HG03460 (cell line): ENCODE measurements around the gene ANHX.

ENCODE experiments used
- ATAC-seq: cut with Tn5 transposase; IDR thresholded peaks from one replicate; pipeline ENCODE4 v1.9.1; 2021; ENCODE audit not compliant: unreplicated experiment

ANHX gene

DNA sequence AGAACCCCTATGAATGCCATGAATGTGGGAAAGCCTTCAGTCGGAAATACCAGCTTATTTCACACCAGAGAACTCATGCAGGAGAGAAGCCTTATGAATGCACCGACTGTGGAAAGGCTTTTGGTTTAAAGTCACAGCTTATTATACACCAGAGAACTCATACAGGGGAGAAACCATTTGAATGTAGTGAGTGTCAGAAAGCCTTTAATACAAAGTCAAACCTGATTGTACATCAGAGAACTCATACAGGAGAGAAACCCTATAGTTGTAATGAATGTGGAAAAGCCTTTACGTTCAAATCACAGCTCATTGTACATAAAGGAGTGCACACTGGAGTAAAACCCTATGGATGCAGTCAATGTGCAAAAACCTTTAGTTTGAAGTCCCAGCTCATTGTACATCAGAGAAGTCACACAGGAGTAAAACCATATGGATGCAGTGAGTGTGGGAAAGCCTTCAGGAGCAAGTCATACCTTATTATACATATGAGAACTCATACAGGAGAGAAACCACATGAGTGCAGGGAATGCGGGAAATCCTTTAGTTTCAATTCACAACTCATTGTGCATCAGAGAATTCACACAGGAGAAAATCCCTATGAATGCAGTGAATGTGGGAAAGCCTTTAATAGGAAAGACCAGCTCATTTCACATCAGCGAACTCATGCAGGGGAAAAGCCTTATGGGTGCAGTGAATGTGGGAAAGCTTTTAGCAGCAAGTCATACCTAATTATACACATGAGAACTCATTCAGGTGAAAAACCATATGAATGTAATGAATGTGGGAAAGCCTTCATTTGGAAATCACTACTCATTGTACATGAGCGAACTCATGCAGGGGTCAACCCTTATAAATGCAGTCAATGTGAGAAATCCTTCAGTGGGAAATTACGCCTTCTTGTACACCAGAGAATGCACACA is 32.1 kb downstream of the ANHX start:
- ATAC-seq = no peak

DNA sequence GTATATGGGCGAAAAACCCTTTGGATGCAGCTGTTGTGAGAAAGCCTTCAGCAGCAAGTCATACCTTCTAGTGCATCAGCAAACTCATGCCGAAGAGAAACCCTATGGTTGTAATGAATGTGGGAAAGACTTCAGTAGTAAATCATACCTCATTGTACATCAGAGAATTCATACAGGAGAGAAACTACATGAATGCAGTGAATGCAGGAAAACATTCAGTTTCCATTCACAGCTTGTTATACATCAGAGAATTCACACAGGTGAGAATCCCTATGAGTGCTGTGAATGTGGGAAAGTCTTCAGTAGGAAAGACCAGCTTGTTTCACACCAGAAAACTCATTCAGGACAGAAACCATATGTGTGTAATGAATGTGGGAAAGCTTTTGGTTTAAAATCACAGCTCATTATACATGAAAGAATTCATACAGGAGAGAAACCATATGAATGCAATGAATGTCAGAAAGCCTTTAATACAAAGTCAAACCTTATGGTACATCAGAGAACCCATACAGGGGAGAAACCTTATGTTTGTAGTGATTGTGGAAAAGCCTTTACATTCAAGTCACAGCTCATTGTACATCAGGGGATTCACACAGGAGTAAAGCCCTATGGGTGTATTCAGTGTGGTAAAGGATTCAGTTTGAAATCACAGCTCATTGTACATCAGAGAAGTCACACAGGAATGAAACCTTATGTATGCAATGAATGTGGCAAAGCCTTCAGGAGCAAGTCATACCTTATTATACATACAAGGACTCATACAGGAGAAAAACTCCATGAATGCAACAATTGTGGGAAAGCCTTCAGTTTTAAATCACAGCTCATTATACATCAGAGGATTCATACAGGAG is 33.0 kb downstream of the ANHX start:
- no peak for ATAC-seq

DNA sequence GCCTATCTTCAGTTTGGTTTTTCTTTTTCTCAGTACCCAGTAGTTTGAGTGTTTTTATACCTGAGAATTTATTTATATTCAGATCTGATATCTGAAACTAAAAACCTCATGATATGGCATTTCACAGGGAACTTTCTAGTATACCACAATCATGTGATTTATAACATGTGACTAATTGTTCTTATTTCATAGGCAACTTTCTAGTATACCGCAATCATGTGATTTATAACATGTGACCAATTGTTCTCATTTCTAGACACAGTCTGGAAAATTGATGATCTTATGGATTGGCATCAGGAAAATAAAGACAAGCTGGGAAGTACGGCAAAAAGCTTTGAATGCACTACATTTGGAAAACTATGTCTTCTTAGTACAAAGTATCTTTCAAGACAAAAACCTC is 33.8 kb downstream of the ANHX start:
- ATAC-seq = no peak

DNA sequence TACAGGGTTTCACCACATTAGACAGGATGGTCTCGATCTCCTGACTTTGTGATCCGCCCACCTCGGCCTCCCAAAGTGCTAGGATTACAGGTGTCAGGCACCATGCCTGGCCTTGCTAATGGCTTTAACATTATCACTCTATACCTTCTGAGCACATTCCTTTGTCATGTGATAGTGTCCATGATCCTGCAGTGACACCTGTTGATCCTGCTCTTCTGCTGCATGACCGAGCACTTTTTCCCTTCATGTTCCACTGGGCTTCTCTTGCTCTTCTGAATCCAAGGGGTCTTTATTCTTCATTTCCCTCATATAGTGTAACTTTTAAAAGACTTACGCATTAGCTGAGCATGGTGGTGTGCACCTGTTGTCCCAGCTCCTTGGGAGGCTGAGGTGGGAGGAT is 42.8 kb downstream of the ANHX start:
- ATAC-seq = no peak

DNA sequence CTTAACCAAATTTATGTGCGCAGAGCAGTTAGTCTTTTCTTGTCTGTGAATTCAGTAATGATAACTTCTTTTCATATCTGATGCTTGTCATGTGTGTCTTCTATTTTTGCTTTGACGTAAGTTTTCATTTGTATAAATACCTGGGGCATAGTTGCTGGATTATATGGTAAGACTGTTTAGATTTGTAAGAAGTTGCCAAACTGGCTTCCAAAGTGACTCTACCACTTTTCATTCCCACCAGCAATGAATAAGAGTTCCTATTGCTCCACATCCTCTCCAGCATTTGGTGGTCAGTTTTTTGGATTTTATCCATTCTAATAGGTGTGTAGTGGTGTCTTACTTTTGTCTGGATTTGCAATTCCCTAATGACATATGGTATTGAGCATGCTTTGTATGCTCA is 45.5 kb downstream of the ANHX start:
- no peak for ATAC-seq

DNA sequence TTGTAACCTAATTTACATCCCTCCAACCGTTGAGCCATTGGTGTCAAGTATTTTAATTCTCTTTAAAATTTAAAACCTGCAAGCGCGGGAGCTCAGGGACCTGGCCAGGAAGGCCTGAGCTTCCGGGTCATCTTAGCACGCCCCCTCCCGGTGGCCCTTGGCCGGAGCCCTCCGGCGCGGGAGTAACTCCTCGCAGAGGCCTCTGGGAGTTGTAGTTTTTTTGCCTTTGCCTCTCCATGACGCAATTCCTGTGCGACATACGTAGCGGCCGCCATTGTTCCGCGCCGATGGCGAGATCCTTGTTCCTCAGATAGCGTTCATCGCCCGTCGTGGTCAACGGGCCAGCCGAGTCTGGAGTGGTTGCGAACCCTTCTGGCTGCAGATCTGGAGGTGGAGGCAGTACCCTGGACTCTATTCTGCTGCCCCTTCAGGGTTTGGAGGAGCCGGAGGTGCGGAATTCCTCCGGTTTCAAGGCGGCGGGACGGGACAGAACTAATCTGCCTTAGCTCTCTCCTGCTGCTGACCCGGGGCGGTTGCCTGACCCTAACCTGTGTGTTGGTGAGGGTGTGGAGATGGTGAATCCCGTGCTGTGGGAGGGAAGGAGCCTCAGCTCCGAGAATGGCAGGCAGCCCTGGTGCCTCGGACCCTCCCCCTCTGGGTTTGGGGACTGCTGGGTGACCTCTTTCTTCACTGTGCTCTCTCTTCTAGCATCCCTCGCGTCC is 54.3 kb downstream of the ANHX start, which contains the start of gene ZNF268:
ZNF268 (plus strand) TSS at position 258 of the 722 bp plus-strand sequence. CDS start 503 bp downstream, outside the sequence.
- ATAC-seq = peak; percentile 97

DNA sequence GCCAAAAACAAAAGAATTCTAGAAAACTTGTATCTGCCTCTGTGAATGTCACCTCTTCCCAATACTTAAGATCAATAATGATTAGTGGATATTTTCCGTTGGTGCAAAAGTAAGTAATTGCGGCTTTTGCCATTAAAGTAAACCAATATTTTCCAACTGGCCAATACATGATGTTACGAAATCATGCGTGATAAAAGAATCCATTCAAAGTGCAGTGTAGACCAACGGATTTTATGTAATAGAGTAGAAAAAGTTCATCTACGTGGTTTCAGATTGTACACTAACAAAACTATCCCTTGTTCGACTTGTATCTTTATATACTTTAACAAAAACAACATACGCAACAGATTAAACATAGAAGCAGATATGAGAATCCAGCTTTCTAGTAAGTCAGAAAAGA is 55.0 kb downstream of the ANHX start:
- no peak for ATAC-seq

DNA sequence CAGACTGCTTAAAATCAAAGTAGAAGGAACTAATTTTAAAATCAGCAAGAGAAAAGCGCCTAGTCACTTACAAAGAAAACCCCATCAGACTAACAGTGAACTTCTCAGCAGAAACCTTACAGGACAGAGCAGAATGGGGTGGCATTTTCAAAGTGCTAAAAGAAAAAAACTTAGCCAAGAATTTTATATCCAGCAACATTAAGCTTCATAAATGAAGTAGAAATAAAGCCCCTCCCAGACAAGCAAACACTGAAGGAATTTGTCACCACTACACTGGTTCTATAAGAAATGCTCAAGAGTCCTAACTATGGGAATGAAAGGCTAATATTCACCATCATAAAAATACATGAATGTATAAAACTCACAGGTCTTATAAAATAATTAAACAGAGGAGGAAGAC is 60.8 kb downstream of the ANHX start:
- no peak for ATAC-seq

DNA sequence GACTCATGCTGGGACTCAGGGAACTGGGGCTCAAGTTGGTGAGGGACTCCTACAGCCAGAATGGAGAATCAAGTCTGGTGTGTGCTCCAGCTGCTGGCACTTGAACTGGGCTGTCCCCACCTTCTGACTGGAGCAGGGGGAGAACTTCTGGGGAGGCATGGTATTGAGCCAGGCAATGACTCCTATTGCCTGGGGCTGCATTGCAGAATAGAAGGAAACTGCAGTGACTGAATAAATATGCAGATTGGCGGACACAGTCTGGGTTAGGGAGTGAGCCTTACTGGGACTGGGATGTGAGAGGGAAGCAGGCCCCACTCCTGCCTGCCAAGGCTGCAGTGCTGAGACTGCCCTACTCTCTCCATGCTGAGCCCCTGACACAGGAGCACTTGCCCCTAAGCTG is 63.2 kb downstream of the ANHX start:
- ATAC-seq = no peak
